Left ventricle myocardium inferior (tissue), 1 donor: ENCODE results near the gene PRMT3. TPM values are rescaled to one million over a fixed set of nuclear protein-coding genes. Genes with fewer than 3 reads are reported as not detected.
"Not testable (repeated sequence)": the region's sequence is repeated elsewhere in the genome, so short reads cannot be mapped to it uniquely, and the experiment has no call there.

ENCODE experiments used
- DNase-seq: peaks from one replicate; pipeline ENCODE4 v3.0.0-alpha.2; 2020
- H3K27ac ChIP-seq: fragments of 200-600 bp; replicated peaks from 2 replicates; pipeline ENCODE4 v1.8.0; 2021
- H3K27me3 ChIP-seq: fragments of 200-600 bp; 2 replicates; pipeline ENCODE4 v1.8.0; 2021; ENCODE audit warnings: low read depth
- H3K36me3 ChIP-seq: fragments of 200-600 bp; 2 replicates; pipeline ENCODE4 v1.8.0; 2021
- H3K4me1 ChIP-seq: fragments of 200-600 bp; 2 replicates; pipeline ENCODE4 v1.8.0; 2021
- H3K4me3 ChIP-seq: fragments of 200-600 bp; 2 replicates; pipeline ENCODE4 v1.8.0; 2021; ENCODE audit warnings: mild to moderate bottlenecking, moderate library complexity
- H3K9me3 ChIP-seq: fragments of 200-600 bp; replicated peaks from 2 replicates; pipeline ENCODE4 v1.8.0; 2021
- CTCF ChIP-seq: fragments of 200-600 bp; IDR thresholded peaks from 2 replicates; pipeline ENCODE4 v1.8.0; 2021; ENCODE audit warnings: antibody characterized with exemption, mild to moderate bottlenecking, borderline replicate concordance
- intact Hi-C: fragments of 100-400 bp; cut with micrococcal nuclease; formaldehyde crosslinking; loops from one replicate; pipeline ENCODE4 v1.11.0; 2022
- total RNA-seq: library from RNA; stranded (reverse); fragmentation: NEBNext Ultra II Directional; extraction: Animal tissue kit (Norgen Biotek cat#: 25700); gene quantifications from one replicate; pipeline ENCODE4 v1.2.1, GENCODE V29; 2021
- donor health status: DM: no; HTN: yes; CAD: no; lungs with severe emphysema.

Gene PRMT3
- total RNA-seq, 1 donor from 2014 or later: 11.4 TPM

- peak; percentile 77 for DNase-seq
- H3K9me3 ChIP-seq: no peaks in the 10 kb centered on the region
- peak within 1 kb of the TSS; percentile 91 for H3K27ac ChIP-seq
- peaks cover 48% of the 10 kb centered on the region for H3K4me1 ChIP-seq
- intact Hi-C loops: no loop called here
- no peak for TF ChIP-seq CTCF
- H3K36me3 ChIP-seq: peaks cover 16% of the 10 kb centered on the region
- H3K4me3 ChIP-seq: peak within 1 kb of the TSS; percentile 98
- H3K27me3 ChIP-seq: no peaks in the 10 kb centered on the region
Measured at GRCh38 chr11:20363500-20364340, 23.8 kb upstream of the PRMT3 start, which contains the start of gene HTATIP2. HTATIP2 (plus strand) TSS chr11:20363714; CDS start chr11:20364238, 524 bp downstream.

- no peak for DNase-seq
- Histone ChIP-seq H3K27ac (peak overlapping the region; percentile 91), H3K4me1 (peaks cover 48% of the 10 kb centered on the region), H3K4me3 (peak overlapping the region; percentile 98), H3K36me3 (peaks cover 17% of the 10 kb centered on the region), H3K27me3 (no peaks in the 10 kb centered on the region), H3K9me3 (no peaks in the 10 kb centered on the region)
- no peak for TF ChIP-seq CTCF
- intact Hi-C loops: no loop called here
Measured at GRCh38 chr11:20364341-20364792, 23.1 kb upstream of the PRMT3 start.

GRCh38 chr11:20365465-20365864, 22.1 kb upstream of the PRMT3 start:
- H3K27me3 ChIP-seq, H3K27ac ChIP-seq, H3K4me3 ChIP-seq, H3K9me3 ChIP-seq, DNase-seq, intact Hi-C loops: not testable (repeated sequence)
- Histone ChIP-seq H3K4me1 (peaks cover 51% of the 10 kb centered on the region), H3K36me3 (peaks cover 19% of the 10 kb centered on the region)

GRCh38 chr11:20367313-20367948, 20.1 kb upstream of the PRMT3 start:
- peak overlapping the region; percentile 2 for H3K27ac ChIP-seq
- H3K36me3 ChIP-seq: peaks cover 33% of the 10 kb centered on the region
- DNase-seq: no peak
- intact Hi-C loops: no loop called here
- H3K27me3 ChIP-seq: no peaks in the 10 kb centered on the region
- no peak overlapping the region for H3K4me3 ChIP-seq
- no peak for TF ChIP-seq CTCF
- H3K9me3 ChIP-seq: no peaks in the 10 kb centered on the region
- peaks cover 45% of the 10 kb centered on the region for H3K4me1 ChIP-seq

- Histone ChIP-seq H3K36me3 (peaks cover 36% of the 10 kb centered on the region), H3K4me1 (peaks cover 35% of the 10 kb centered on the region), H3K9me3 (no peaks in the 10 kb centered on the region), H3K27me3 (no peaks in the 10 kb centered on the region), H3K27ac (no peak overlapping the region), H3K4me3 (no peak overlapping the region)
- intact Hi-C loops: no loop called here
- DNase-seq: no peak
- no peak for TF ChIP-seq CTCF
Measured at GRCh38 chr11:20368438-20368837, 19.1 kb upstream of the PRMT3 start.

GRCh38 chr11:20369826-20370225, 17.7 kb upstream of the PRMT3 start:
- Histone ChIP-seq H3K27ac (no peak overlapping the region), H3K36me3 (peaks cover 36% of the 10 kb centered on the region), H3K9me3 (no peaks in the 10 kb centered on the region), H3K4me3 (no peak overlapping the region), H3K27me3 (no peaks in the 10 kb centered on the region), H3K4me1 (peaks cover 21% of the 10 kb centered on the region)
- intact Hi-C loops: no loop called here
- no peak for TF ChIP-seq CTCF
- DNase-seq: no peak
